ENCODE results near the gene HBD.
"Not testable (repeated sequence)": the region's sequence is repeated elsewhere in the genome, so short reads cannot be mapped to it uniquely, and the experiment has no call there.

HBD gene

DNA sequence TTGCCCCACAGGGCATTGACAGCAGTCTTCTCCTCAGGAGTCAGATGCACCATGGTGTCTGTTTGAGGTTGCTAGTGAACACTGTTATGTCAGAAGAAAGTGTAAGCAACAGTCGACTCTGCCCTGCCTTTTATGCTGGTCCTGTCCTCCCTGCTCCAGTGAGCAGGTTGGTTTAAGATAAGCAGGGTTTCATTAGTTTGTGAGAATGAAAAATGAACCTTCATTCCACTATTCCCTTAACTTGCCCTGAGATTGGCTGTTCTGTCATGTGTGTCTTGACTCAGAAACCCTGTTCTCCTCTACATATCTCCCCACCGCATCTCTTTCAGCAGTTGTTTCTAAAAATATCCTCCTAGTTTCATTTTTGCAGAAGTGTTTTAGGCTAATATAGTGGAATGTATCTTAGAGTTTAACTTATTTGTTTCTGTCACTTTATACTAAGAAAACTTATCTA, at the start of gene HBD:
TSS of gene HBD (minus strand) at position 103 of the 454 bp plus-strand sequence. CDS start at position 53, 50 bp downstream.
- DNase-seq: peak in 1 of 3 donors; percentile 5

DNA sequence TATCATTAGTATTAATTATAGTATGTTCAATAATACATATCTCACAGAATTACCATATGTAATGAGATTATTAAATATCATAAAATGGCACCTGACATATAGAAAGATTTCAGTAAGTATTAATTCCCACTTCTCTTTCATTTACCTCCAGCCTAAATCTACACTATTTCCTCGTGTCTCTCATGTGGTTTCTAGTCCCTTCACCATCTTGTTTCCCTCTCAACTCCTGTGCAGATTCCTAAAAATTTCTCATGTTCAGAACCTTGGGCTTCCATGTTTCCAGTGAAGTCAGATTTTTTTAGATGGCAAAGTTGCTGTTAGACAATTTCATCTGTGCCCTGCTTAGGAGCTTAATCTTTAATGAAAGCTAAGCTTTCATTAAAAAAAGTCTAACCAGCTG, 49.6 kb upstream of the HBD start:
- DNase-seq: no peak

DNA sequence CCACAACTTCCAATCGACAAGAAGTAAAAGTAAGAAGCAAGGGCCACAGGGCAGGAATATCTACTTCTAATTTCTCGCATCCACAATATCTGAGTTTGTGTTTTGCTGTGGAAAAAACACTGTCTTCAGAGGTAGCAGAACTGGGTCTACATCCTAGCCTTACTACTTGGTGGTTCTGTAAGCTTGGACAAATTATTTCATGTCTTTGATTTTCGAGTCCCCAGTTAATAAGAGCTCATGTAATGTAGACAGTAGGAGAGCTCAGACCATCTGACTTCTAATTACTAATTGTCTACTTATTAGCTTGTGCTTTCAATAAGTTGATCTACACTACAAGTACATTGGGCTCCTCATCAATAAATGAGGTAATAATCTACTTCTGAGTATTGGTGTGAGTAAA, 48.8 kb upstream of the HBD start:
- no peak for DNase-seq

GRCh38 chr11:5282628-5283027, 48.3 kb upstream of the HBD start:
- no peak for DNase-seq

GRCh38 chr11:5281596-5281995, 47.3 kb upstream of the HBD start:
- DNase-seq: no peak

- peak; percentile 83 to 91 (median 85) for DNase-seq
Measured at GRCh38 chr11:5280582-5281102, 46.4 kb upstream of the HBD start.

DNA sequence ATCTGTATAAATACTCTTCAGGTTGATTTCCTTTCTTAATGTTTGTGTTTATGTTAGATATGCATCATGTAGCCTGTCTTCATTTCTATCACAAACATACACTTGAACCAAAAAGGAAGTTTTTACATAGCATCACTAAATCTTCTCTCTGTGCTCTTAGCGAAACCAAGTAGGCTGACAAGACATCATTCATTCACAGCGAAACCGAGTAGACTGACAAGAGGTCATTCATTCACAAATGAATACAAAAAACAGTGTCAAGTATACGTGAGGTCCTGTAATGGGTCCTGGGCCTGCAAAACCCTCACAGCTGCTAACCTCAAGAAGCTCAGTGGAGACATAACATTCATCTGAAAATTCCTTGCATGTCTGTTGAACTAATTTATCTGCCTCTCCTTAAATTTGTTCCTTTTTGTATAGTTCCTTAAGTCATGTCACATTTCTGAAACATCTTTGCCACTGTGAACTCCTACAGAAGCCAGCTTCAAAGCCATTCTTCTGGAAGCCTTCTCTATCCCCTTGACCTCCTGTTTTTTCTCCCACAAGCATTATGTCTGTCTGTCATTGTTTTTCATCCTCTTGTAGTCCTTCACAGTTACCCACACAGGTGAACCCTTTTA, 45.3 kb upstream of the HBD start:
- DNase-seq: no peak

GRCh38 chr11:5277807-5278382, 43.6 kb upstream of the HBD start:
- DNase-seq: no peak

GRCh38 chr11:5276697-5277096, 42.4 kb upstream of the HBD start:
- DNase-seq: no peak

DNA sequence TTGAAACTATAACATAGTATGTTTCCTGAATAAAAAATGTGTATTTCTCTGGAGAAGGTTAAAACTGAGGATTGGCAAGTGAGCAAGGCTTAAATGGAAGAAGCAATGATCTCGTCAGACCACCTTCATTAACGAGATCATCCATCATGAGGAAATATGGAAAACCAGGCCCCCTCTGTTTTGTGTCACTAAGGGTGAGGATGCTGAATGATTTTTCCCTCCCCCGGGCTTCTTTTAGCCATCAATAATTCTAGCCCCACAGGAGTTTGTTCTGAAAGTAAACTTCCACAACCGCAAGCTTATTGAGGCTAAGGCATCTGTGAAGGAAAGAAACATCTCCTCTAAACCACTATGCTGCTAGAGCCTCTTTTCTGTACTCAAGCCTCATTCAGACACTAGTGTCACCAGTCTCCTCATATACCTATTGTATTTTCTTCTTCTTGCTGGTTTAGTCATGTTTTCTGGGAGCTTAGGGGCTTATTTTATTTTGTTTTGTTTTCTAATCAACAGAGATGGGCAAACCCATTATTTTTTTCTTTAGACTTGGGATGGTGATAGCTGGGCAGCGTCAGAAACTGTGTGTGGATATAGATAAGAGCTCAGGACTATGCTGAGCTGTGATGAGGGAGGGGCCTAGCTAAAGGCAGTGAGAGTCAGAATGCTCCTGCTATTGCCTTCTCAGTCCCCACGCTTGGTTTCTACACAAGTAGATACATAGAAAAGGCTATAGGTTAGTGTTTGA, 41.3 kb upstream of the HBD start:
- DNase-seq: no peak

GRCh38 chr11:5274395-5274794, 40.1 kb upstream of the HBD start:
- no peak for DNase-seq

DNA sequence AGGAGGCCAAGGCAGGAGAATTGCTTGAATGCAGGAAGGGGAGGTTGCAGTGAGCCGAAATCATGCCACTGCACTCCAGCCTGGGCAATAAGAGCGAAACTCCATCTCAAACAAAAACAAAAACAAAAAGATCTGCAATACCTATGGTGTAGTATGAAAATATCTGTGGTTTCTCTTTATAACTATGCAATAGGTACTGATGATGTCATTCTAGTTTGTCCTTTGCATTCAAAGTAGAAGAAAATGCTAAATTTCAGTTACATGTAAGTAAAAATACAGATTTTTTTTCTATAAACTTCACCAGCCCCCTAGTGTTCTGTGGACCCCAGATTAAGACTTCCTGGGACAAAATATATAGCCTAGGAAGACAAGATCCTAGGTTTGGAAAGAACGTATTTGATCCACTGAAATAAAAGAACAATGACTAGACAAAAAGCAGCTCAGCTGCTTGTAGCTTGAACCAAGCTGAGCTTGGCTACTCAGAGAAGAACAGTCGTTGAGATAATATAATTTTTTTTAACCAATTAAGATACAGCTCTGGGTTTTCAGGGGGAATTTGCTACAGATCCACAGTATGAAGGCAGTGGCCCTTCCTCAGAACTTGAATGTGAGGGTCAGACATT, 38.2 kb upstream of the HBD start:
- DNase-seq: no peak

- no peak for DNase-seq
Measured at GRCh38 chr11:5269715-5270147, 35.4 kb upstream of the HBD start, which contains the start of gene HBE1. TSS of gene HBE1 (minus strand) at chr11:5269945. CDS start at chr11:5269890, 55 bp downstream.

DNA sequence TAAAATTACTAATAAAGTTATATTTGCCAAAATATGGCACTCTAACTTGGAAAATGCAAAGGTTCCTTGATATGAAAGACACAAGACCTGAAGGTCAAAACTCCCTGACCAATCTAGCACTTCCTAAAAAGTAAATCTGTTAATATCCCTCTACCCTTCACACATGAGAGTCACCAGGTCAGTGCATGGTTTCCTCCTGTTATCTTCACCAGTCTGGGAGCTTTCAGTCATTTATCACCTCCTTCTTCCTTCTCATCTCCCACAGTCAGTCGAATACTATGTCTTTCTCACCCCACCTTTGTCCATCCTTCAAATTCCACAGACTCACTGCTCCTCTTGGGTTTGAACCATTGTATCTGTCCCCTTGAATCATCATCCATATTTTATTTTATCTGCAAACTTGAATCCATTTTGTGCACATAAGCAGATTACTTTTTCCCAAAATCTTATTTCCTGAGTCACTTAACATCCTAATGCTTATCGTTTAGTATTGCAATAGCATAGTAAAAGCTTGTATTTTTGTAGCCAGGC, 32.8 kb upstream of the HBD start:
- DNase-seq: no peak

DNA sequence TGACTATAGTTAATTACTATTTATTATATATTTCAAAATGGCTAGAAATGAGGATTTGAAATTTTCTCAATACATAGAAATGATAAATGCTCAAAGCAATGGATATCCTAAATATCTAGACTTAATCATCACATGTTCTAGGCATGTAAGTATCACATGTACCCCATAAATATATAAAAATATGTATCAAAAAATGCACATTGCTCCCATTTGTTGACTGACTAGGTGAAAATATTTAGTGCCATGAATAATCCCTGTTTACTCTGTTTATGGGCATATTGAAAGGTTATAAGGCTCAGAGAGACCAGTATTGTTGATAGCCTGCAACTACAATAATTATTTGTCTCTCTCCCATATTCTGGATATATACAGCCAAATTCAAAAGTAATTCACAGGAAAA, 32.3 kb upstream of the HBD start:
- DNase-seq: no peak

DNA sequence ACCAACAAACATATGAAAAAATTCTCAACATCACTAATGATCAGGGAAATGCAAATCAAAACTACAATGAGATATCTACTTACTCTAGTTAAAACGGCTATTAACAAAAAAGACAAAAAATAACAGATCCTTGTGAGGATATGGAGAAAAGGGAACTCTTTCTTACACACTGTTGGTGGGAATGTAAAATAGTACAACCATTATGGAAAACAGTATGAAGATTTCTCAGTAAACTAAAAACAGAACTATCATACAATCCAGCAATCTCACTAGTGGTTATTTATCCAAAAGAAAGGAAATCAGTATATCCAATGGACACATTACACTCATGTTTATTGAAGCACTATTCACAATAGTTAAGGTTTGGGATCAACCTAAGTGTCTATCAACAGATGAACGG, 31.5 kb upstream of the HBD start:
- DNase-seq: no peak

DNA sequence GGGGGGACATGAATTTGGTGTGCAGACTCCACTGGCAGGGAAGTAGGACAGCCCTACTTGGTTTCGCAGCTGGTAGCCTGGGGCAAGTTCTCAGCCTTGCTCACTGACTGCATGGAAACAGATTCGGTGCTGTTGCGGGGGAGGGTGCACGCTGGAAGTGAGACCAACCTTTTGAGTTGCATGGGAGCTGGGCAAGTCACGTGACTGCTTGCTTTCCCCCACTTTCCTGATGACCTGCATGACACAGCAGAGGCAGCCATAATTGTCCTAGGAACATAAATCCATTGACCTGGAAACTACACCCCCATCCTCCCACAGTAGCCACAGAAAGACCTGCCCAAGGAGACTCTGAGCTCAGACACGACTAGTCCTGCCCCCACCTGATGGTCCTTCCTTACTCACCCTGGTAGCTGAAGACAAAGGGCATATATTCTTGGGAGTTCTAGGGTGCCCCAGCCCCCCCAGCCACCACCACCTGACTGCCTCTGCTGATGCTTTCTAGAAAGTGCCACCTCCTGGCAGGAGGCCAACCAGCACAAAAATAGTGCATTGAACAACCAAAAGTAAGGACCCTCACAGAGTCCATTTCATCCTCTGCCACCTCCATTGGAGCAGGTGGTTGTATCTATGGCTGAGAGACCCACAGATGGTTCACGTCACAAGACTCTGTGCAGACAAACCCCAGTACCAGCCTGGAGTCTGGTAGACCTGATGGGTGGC, 24.4 kb upstream of the HBD start:
- DNase-seq: no peak

- DNase-seq: no peak
Measured at GRCh38 chr11:5257296-5257695, 23.0 kb upstream of the HBD start.

DNA sequence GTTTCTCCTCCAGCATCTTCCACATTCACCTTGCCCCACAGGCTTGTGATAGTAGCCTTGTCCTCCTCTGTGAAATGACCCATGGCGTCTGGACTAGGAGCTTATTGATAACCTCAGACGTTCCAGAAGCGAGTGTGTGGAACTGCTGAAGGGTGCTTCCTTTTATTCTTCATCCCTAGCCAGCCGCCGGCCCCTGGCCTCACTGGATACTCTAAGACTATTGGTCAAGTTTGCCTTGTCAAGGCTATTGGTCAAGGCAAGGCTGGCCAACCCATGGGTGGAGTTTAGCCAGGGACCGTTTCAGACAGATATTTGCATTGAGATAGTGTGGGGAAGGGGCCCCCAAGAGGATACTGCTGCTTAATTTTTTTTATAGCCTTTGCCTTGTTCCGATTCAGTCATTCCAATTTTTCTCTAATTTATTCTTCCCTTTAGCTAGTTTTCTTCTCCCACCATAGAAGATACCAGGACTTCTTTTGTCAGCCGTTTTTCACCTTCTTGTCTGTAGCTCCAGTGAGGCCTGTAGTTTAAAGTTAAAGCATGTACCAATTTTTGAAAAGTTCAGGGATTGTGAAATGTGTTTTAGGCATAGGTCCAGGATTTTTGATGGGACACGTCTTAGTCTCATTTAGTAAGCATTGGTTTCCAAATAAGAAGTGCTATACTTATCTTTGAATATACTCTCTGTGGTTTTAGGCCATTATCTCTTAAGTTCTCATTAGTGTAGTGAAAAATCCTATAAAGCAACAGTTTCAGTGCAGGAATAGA, 20.5 kb upstream of the HBD start, which contains the start of gene HBG2:
TSS of gene HBG2 (minus strand) at position 136 of the 768 bp plus-strand sequence. CDS start at position 83, 53 bp downstream.
- DNase-seq: not testable (repeated sequence)

DNA sequence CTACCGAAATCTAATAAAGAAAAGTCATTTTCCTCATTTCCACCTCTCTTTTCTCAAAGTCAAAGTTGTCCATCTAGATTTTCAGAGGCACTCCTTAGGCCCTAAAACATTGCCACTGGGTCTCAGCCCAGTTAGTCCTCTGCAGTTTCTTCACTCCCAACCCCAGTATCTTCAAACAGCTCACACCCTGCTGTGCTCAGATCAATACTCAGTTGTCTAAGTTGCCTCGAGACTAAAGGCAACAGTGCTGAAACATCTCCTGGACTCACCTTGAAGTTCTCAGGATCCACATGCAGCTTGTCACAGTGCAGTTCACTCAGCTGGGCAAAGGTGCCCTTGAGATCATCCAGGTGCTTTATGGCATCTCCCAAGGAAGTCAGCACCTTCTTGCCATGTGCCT, 19.7 kb upstream of the HBD start:
- not testable (repeated sequence) for DNase-seq

- not testable (repeated sequence) for DNase-seq
Measured at GRCh38 chr11:5253440-5253839, 19.2 kb upstream of the HBD start.

GRCh38 chr11:5252919-5253265, 18.6 kb upstream of the HBD start:
- DNase-seq: no peak

Measured in suppressor macrophage treated with lipopolysaccharide for 1 hour (primary cell).